OCI-LY7 (cell line): ENCODE measurements around the gene PXN. TPM values are rescaled to one million over a fixed set of nuclear protein-coding genes. Genes with fewer than 3 reads are reported as not detected.

ENCODE experiments used
- BruUV-seq: library from RNA; stranded (reverse); fragments of 400-500 nt; replicated peaks from 2 replicates; lab custom pipeline; 2021; lab: Mats Ljungman, UMichigan
- CTCF ChIA-PET: fragments of 300-600 bp; sonication (Branson Sonifier 250); formaldehyde crosslinking; loops from one replicate; lab custom pipeline; 2022; ENCODE audit warnings: antibody characterized with exemption; ENCODE audit not compliant: unreplicated experiment; lab: Charles Lee
- POLR2A ChIA-PET: fragments of 300-600 bp; sonication (Branson Sonifier 250); formaldehyde crosslinking; loops from one replicate; lab custom pipeline; 2022; ENCODE audit warnings: antibody characterized with exemption; lab: Charles Lee
- DNase-seq: peaks from one replicate; pipeline ENCODE4 v3.0.0-alpha.2; 2015; ENCODE audit warnings: low spot score
- H2AFZ ChIP-seq: fragments of 200-600 bp; sonication (generic), shearing (Covaris generic); 2 replicates; pipeline ENCODE4 v1.6.1; 2014; ENCODE audit warnings: mild to moderate bottlenecking, antibody characterized with exemption, low read length, moderate library complexity
- H3K27ac ChIP-seq: fragments of 200-600 bp; sonication (generic); 2 replicates; pipeline ENCODE4 v1.5.1; 2014; ENCODE audit warnings: mixed run types, low read depth, mild to moderate bottlenecking, moderate library complexity, low read length, inconsistent platforms; ENCODE audit not compliant: poor library complexity, severe bottlenecking
- H3K36me3 ChIP-seq: fragments of 200-600 bp; sonication (generic); 2 replicates; pipeline ENCODE4 v1.6.1; 2014; ENCODE audit warnings: mild to moderate bottlenecking, antibody characterized with exemption, low read length, moderate library complexity, mixed read lengths; ENCODE audit not compliant: insufficient read depth
- H3K4me1 ChIP-seq: fragments of 200-600 bp; sonication (generic); 2 replicates; pipeline ENCODE4 v1.5.1; 2014; ENCODE audit warnings: mild to moderate bottlenecking, low read length; ENCODE audit not compliant: insufficient read depth, poor library complexity, severe bottlenecking
- H3K4me2 ChIP-seq: fragments of 200-600 bp; sonication (generic); 2 replicates; pipeline ENCODE4 v1.6.1; 2014; ENCODE audit warnings: mild to moderate bottlenecking, low read length
- H3K4me3 ChIP-seq: fragments of 200-600 bp; sonication (generic); 2 replicates; pipeline ENCODE4 v1.5.1; 2014; ENCODE audit warnings: mild to moderate bottlenecking, low read depth, low read length; ENCODE audit not compliant: poor library complexity, severe bottlenecking
- H3K79me2 ChIP-seq: fragments of 200-600 bp; sonication (generic); 2 replicates; pipeline ENCODE4 v1.6.1; 2016; ENCODE audit warnings: low read depth, mild to moderate bottlenecking, low read length, moderate library complexity, mixed read lengths; ENCODE audit not compliant: insufficient read depth
- H3K9me2 ChIP-seq: fragments of 200-600 bp; sonication (generic); 2 replicates; pipeline ENCODE4 v1.6.1; 2016; ENCODE audit warnings: mild to moderate bottlenecking, low read length, mixed read lengths; ENCODE audit not compliant: insufficient read depth
- H3K9me3 ChIP-seq: fragments of 200-600 bp; sonication (generic); 2 replicates; pipeline ENCODE4 v1.6.1; 2014; ENCODE audit warnings: mild to moderate bottlenecking, mixed run types, low read length, mixed read lengths
- H4K20me1 ChIP-seq: fragments of 200-600 bp; sonication (generic); 2 replicates; pipeline ENCODE4 v1.6.1; 2014; ENCODE audit warnings: mild to moderate bottlenecking, antibody characterized with exemption, low read length, moderate library complexity, mixed read lengths; ENCODE audit not compliant: insufficient read depth
- EZH2phosphoT487 ChIP-seq: fragments of 200-600 bp; sonication (generic); IDR thresholded peaks from 2 replicates; pipeline ENCODE4 v1.6.1; 2018; ENCODE audit warnings: low read depth, borderline replicate concordance, mild to moderate bottlenecking, mixed run types, antibody characterized with exemption, low read length, moderate library complexity, mixed read lengths
- intact Hi-C: fragments of 100-400 bp; cut with micrococcal nuclease; formaldehyde crosslinking; loops from one replicate; pipeline ENCODE4 v1.10.0; 2022; ENCODE audit not compliant: unreplicated experiment
- total RNA-seq, 2 experiments: library from RNA; depleted of rRNA in 1 of 2; stranded (reverse); fragments of >200 nt in 1 of 2; shearing (Covaris generic) in 1 of 2; gene quantifications; 2 replicates each; pipeline ENCODE4 v1.2.3, GENCODE V29; 2014 to 2022
- TF ChIP-seq, protein P1 (sequence below): fragments of 200-600 bp; sonication (generic); conservative IDR thresholded peaks from 2 replicates; pipeline ENCODE4 v1.5.1; 2014; ENCODE audit warnings: mild to moderate bottlenecking, antibody characterized with exemption, low read length, moderate library complexity, mixed read lengths

PXN gene
- total RNA-seq, 2 experiments from 2014 or later = 8.6 to 22.9 TPM

GRCh38 chr12:120190386-120190785, 75.1 kb downstream of the PXN start:
- DNase-seq = no peak
- ChIA-PET POLR2A (interaction anchor here (0.7 to 5.9 kb wide), 11 partner anchors 11 to 133 kb away, joined by 3 to 73 read pairs (median 6); partner anchors contain the start of genes RAB35 and RPLP0), CTCF (interaction anchor here (1.1 to 1.5 kb wide), 2 partner anchors 14 to 23 kb away, joined by 3 to 4 read pairs; no protein-coding TSS in a partner anchor)
- Histone ChIP-seq H3K4me3 (peak overlapping the region; percentile 63), H4K20me1 (no peaks in the 10 kb centered on the region), H3K4me2 (peak overlapping the region; percentile 92), H3K9me2 (no peaks in the 10 kb centered on the region), H3K36me3 (peaks cover 68% of the 10 kb centered on the region), H3K27ac (peak overlapping the region; percentile 95), H2AFZ (no peak overlapping the region), H3K9me3 (no peaks in the 10 kb centered on the region), H3K79me2 (peaks cover 88% of the 10 kb centered on the region), H3K4me1 (peaks cover 40% of the 10 kb centered on the region)
- no TSS peak for BruUV-seq
- TF ChIP-seq EZH2phosphoT487 = no peak
- TF ChIP-seq, protein P1, sequence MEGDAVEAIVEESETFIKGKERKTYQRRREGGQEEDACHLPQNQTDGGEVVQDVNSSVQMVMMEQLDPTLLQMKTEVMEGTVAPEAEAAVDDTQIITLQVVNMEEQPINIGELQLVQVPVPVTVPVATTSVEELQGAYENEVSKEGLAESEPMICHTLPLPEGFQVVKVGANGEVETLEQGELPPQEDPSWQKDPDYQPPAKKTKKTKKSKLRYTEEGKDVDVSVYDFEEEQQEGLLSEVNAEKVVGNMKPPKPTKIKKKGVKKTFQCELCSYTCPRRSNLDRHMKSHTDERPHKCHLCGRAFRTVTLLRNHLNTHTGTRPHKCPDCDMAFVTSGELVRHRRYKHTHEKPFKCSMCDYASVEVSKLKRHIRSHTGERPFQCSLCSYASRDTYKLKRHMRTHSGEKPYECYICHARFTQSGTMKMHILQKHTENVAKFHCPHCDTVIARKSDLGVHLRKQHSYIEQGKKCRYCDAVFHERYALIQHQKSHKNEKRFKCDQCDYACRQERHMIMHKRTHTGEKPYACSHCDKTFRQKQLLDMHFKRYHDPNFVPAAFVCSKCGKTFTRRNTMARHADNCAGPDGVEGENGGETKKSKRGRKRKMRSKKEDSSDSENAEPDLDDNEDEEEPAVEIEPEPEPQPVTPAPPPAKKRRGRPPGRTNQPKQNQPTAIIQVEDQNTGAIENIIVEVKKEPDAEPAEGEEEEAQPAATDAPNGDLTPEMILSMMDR = no peak
- intact Hi-C loops = loop anchor here (5.0 kb wide), 1 partner anchor 68 kb away; no protein-coding TSS in a partner anchor

DNA sequence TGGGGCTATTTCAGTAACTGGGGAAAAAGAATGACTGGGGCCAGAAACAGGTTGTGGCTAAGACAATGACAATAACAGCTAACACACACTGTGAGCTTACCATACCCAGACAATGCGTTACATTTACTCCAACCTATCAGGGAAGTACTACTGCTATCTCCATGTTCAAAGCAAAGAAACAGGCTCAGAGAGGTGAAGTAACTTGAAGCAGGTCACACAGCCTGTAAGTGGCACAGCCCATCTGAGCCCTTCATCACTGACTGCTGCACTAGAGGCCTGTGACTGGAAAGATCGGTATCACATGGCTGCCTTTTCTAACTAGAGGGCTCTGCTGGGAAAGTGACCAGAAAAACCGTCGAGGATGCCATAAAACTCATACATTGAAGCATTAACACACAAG, 78.9 kb downstream of the PXN start:
- intact Hi-C loops = no loop called here
- DNase-seq = no peak
- Histone ChIP-seq H3K36me3 (peaks cover 93% of the 10 kb centered on the region), H4K20me1 (no peaks in the 10 kb centered on the region), H3K9me2 (no peaks in the 10 kb centered on the region), H3K79me2 (peaks cover 64% of the 10 kb centered on the region), H3K9me3 (no peaks in the 10 kb centered on the region), H3K27ac (no peak overlapping the region), H3K4me1 (peaks cover 16% of the 10 kb centered on the region), H3K4me3 (no peak overlapping the region), H2AFZ (no peak overlapping the region), H3K4me2 (no peak overlapping the region)
- BruUV-seq = no TSS peak
- no peak for TF ChIP-seq EZH2phosphoT487
- TF ChIP-seq, protein P1 = no peak
- CTCF ChIA-PET = no interaction called here
- POLR2A ChIA-PET = interaction anchor here (0.9 to 5.9 kb wide), 2 partner anchors 15 to 41 kb away, joined by 3 to 73 read pairs; partner anchors contain the start of gene RPLP0

GRCh38 chr12:120183211-120183631, 82.3 kb downstream of the PXN start:
- H3K27ac ChIP-seq = no peak overlapping the region
- H4K20me1 ChIP-seq = no peaks in the 10 kb centered on the region
- POLR2A ChIA-PET = interaction anchor here (1.2 kb wide), 1 partner anchor 13 kb away, joined by 4 read pairs; no protein-coding TSS in a partner anchor
- no peak for DNase-seq
- no TSS peak for BruUV-seq
- CTCF ChIA-PET = no interaction called here
- H3K4me1 ChIP-seq = no peaks in the 10 kb centered on the region
- no peak overlapping the region for H3K4me3 ChIP-seq
- H3K79me2 ChIP-seq = peaks cover 42% of the 10 kb centered on the region; the same call in 1 of the 2 replicates
- no peak overlapping the region for H2AFZ ChIP-seq
- H3K9me2 ChIP-seq = no peaks in the 10 kb centered on the region
- TF ChIP-seq, protein P1 = no peak
- no peak for TF ChIP-seq EZH2phosphoT487
- H3K36me3 ChIP-seq = peaks cover 98% of the 10 kb centered on the region
- intact Hi-C loops = no loop called here
- H3K4me2 ChIP-seq = no peak overlapping the region
- no peaks in the 10 kb centered on the region for H3K9me3 ChIP-seq
